Tibial artery (tissue), 4 donors: ENCODE measurements around the gene ACTR2.
"Not testable (repeated sequence)": the region's sequence is repeated elsewhere in the genome, so short reads cannot be mapped to it uniquely, and the experiment has no call there.

Experiments used
- DNase-seq, 2 donors: peaks; one replicate each; pipeline ENCODE4 v3.0.0-alpha.2; 2019
- H3K27ac ChIP-seq, 2 donors: fragments of 200-600 bp; sonication (generic) in 1 of 2; 1 replicate in 1 of 2; 2 replicates in 1 of 2; pipeline ENCODE4 v1.5.1; 2018 to 2019; ENCODE audit warnings: mild to moderate bottlenecking in 1 of 2
- H3K27me3 ChIP-seq, 2 donors: fragments of 200-600 bp; sonication (generic) in 1 of 2; one replicate each; pipeline versions ENCODE4 v1.5.1 to v1.6.0; 2016 to 2019
- H3K36me3 ChIP-seq, 3 donors: fragments of 200-600 bp; sonication (generic) in 2 of 3; one replicate each; pipeline ENCODE4 v1.5.1; 2016 to 2019; ENCODE audit warnings: mild to moderate bottlenecking in 2 of 3
- H3K4me1 ChIP-seq, 4 donors: fragments of 200-600 bp; sonication (generic) in 2 of 4; 1 replicate in 3 of 4; 2 replicates in 1 of 4; pipeline ENCODE4 v1.5.1; 2016 to 2019
- H3K4me3 ChIP-seq, 2 donors: fragments of 200-600 bp; sonication (generic) in 1 of 2; 1 replicate in 1 of 2; 2 replicates in 1 of 2; pipeline ENCODE4 v1.5.1; 2018 to 2019; ENCODE audit warnings: mild to moderate bottlenecking in 2 of 2
- H3K9me3 ChIP-seq, 3 donors: fragments of 200-600 bp; sonication (generic) in 1 of 3; one replicate each; pipeline ENCODE4 v1.5.1; 2016 to 2019
- intact Hi-C: fragments of 100-400 bp; cut with DNase I; formaldehyde crosslinking; loops from one replicate; pipeline ENCODE4 v1.15.0; 2023; ENCODE audit warnings: low total_unique reads
- TF ChIP-seq, protein P1 (sequence below), 2 experiments: fragments of 200-600 bp in 1 of 2; fragments of 450-650 bp in 1 of 2; IDR thresholded peaks; one replicate each; pipeline ENCODE4 v1.5.1; 2017 to 2019; ENCODE audit warnings: antibody characterized with exemption in 2 of 2, mild to moderate bottlenecking in 1 of 2, moderate library complexity in 1 of 2

Gene ACTR2

DNA sequence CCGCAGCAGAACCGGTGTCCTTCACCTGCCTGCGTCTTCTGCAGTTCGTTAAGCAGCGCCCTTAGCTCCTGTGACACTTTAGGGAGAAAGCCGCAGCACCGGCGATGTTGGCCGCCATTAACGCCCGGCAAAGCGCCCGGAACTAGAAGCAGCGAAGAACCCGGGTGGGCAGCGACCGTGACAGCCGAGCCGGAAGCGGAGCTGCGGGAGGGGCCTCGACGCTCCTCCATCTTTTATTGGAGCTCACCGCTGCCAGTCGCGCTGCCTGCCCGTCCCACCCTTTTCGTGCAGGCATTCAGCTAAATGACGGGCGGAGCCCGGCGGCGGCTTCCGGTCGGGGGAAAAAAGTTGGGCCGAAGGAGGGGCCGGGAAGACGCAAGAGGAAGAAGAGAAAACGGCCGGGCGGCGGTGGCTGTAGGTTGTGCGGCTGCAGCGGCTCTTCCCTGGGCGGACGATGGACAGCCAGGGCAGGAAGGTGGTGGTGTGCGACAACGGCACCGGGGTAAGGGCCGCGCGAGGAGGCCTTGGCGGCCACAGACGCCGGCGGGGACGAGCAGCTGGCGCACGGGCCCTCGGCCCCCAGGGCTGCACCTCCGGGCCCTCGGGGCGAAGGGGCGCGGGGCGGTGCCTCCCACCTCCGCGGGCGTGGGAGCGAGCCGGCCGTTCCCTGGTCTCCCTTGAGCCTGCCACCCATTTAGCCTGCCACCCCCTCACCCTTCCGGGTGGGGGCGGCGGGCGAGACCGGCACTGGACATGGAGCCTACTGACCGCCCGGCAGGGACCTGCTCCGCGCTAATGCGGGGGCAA, at the start of gene ACTR2:
TSS of gene ACTR2 (plus strand) at position 376 of the 807 bp plus-strand sequence. CDS start at position 455, 79 bp downstream.
- TF ChIP-seq, protein P1, sequence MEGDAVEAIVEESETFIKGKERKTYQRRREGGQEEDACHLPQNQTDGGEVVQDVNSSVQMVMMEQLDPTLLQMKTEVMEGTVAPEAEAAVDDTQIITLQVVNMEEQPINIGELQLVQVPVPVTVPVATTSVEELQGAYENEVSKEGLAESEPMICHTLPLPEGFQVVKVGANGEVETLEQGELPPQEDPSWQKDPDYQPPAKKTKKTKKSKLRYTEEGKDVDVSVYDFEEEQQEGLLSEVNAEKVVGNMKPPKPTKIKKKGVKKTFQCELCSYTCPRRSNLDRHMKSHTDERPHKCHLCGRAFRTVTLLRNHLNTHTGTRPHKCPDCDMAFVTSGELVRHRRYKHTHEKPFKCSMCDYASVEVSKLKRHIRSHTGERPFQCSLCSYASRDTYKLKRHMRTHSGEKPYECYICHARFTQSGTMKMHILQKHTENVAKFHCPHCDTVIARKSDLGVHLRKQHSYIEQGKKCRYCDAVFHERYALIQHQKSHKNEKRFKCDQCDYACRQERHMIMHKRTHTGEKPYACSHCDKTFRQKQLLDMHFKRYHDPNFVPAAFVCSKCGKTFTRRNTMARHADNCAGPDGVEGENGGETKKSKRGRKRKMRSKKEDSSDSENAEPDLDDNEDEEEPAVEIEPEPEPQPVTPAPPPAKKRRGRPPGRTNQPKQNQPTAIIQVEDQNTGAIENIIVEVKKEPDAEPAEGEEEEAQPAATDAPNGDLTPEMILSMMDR (IDR thresholded peaks at IDR 0.05) = no peak
- peak; percentile 95 to 98 for DNase-seq
- Histone ChIP-seq H3K4me1 (peaks cover 0 to 51% (median 27%) of the 10 kb centered on the region in 4 donors), H3K27me3 (no peaks in the 10 kb centered on the region), H3K4me3 (peak within 1 kb of the TSS; percentile 81 to 100), H3K36me3 (peaks cover 0 to 7% (median 0%) of the 10 kb centered on the region in 3 donors), H3K27ac (peak within 1 kb of the TSS; percentile 90 to 98), H3K9me3 (no peaks in the 10 kb centered on the region)
- intact Hi-C loops = no loop called here

DNA sequence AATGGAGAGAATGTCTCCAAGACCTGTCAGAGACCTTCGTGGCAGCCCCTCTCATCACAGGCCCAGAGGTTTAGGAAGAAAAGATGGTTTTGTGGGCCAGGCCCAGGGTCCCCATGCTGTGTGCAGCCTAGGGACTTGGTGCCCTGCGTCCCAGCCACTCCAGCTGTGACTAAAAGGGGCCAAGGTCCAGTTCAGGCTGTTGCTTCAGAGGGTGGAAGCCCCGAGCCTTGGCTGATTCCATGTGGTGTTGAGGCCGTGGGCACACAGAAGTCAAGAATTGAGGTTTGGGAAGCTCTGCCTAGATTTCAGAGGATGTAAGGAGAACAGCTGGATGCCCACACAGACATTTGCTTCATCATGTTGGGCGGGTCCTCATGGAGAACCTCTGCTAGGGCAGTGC, 45.1 kb upstream of the ACTR2 start:
- intact Hi-C loops = no loop called here
- no peaks in the 10 kb centered on the region for H3K36me3 ChIP-seq

GRCh38 chr2:65183406-65183805, 44.2 kb upstream of the ACTR2 start:
- H3K4me1 ChIP-seq, DNase-seq, intact Hi-C loops, H3K4me3 ChIP-seq, H3K27ac ChIP-seq, H3K27me3 ChIP-seq, H3K36me3 ChIP-seq, H3K9me3 ChIP-seq: not testable (repeated sequence)

More for the DNA sequence above, 45.1 kb upstream of the ACTR2 start:
- H3K4me1 ChIP-seq = peaks cover 0 to 8% (median 3%) of the 10 kb centered on the region in 4 donors
- no peak overlapping the region for H3K27ac ChIP-seq
- H3K4me3 ChIP-seq = no peak overlapping the region
- TF ChIP-seq, protein P1 (IDR thresholded peaks at IDR 0.05) = no peak
- peaks cover 0 to 3% of the 10 kb centered on the region in 2 donors for H3K27me3 ChIP-seq
- DNase-seq = no peak
- no peaks in the 10 kb centered on the region for H3K9me3 ChIP-seq

- TF ChIP-seq, protein P1 (IDR thresholded peaks at IDR 0.05) = no peak
- Histone ChIP-seq H3K9me3 (no peaks in the 10 kb centered on the region), H3K4me3 (no peak overlapping the region), H3K4me1 (peaks cover 0 to 8% (median 3%) of the 10 kb centered on the region in 4 donors), H3K27me3 (no peaks in the 10 kb centered on the region), H3K36me3 (no peaks in the 10 kb centered on the region), H3K27ac (no peak overlapping the region)
- intact Hi-C loops = loop anchor here (5.0 kb wide), 2 partner anchors 123 to 268 kb away; no protein-coding TSS in a partner anchor
- no peak for DNase-seq
These were observed 42.6 kb upstream of the ACTR2 start for GRCh38 chr2:65185012-65185411.

GRCh38 chr2:65186093-65186868, 41.4 kb upstream of the ACTR2 start:
- intact Hi-C loops = loop anchor here (5.0 kb wide), 2 partner anchors 124 to 269 kb away; no protein-coding TSS in a partner anchor
- no peak for DNase-seq
- TF ChIP-seq, protein P1 (IDR thresholded peaks at IDR 0.05) = no peak
- Histone ChIP-seq H3K27me3 (no peaks in the 10 kb centered on the region), H3K4me1 (peaks cover 0 to 8% (median 3%) of the 10 kb centered on the region in 4 donors), H3K9me3 (no peaks in the 10 kb centered on the region), H3K36me3 (no peaks in the 10 kb centered on the region), H3K27ac (no peak overlapping the region), H3K4me3 (no peak overlapping the region)
